ENCODE results near the gene TMEM271.

Gene TMEM271

DNA sequence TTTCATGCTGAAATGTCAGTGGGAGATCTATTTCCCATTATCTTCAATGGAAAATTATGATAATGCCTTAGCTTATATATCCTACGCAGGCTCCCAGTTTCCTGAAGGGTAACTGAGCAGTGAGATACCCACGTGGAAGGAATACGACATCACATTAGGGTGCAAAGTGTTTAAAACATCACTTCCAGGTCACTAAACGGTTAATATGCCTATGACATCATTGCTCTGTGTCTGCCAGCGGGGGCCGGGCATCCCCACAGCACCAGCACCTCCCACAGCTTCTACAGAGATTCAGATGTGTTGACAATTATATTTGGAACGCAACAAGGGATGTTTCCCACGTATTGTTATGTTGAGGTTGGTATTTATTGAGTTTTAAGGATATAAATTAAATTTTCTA lies 27.1 kb downstream of the TMEM271 start:
- TF ChIP-seq, protein P1, sequence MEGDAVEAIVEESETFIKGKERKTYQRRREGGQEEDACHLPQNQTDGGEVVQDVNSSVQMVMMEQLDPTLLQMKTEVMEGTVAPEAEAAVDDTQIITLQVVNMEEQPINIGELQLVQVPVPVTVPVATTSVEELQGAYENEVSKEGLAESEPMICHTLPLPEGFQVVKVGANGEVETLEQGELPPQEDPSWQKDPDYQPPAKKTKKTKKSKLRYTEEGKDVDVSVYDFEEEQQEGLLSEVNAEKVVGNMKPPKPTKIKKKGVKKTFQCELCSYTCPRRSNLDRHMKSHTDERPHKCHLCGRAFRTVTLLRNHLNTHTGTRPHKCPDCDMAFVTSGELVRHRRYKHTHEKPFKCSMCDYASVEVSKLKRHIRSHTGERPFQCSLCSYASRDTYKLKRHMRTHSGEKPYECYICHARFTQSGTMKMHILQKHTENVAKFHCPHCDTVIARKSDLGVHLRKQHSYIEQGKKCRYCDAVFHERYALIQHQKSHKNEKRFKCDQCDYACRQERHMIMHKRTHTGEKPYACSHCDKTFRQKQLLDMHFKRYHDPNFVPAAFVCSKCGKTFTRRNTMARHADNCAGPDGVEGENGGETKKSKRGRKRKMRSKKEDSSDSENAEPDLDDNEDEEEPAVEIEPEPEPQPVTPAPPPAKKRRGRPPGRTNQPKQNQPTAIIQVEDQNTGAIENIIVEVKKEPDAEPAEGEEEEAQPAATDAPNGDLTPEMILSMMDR (IDR thresholded peaks at IDR 0.05; ENCODE audit: borderline replicate concordance, control extremely low read depth, extremely low read depth, insufficient read depth, missing control alignments): no peak
- in situ Hi-C loops (cut with MboI; ENCODE audit: low sequenced_read_pairs, unreplicated experiment): no loop called here
- no peak for DNase-seq (ENCODE audit: low spot score)

DNA sequence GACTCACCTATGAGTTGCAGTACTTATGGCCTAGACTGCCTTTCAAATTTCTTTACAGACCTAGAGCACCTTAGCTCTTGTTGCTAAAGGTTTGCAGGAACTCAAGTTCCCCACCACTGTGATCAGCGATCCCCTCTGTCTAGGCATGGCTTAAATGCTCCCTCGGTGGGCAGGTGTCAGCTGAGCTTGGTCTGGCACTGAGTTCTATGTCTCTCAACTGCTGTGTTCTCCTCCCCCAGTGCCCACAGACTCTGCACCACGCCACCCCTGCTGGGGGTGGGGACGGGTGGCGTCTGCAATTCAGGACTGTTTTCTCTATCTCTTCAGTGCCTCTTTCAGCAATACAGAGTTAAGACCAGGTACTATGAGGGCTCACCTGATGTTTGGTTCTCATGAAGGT lies 30.5 kb downstream of the TMEM271 start:
- in situ Hi-C loops (cut with MboI; ENCODE audit: low sequenced_read_pairs, unreplicated experiment): no loop called here
- TF ChIP-seq, protein P1 (IDR thresholded peaks at IDR 0.05; ENCODE audit: borderline replicate concordance, control extremely low read depth, extremely low read depth, insufficient read depth, missing control alignments): no peak

GRCh38 chr4:544386-545105 lies 31.5 kb downstream of the TMEM271 start:
- TF ChIP-seq, protein P1 (IDR thresholded peaks at IDR 0.05; ENCODE audit: borderline replicate concordance, control extremely low read depth, extremely low read depth, insufficient read depth, missing control alignments): no peak
- in situ Hi-C loops (cut with MboI; ENCODE audit: low sequenced_read_pairs, unreplicated experiment): no loop called here
- no peak for DNase-seq (ENCODE audit: low spot score)

More for the DNA sequence above, 30.5 kb downstream of the TMEM271 start:
- no peak for DNase-seq (ENCODE audit: low spot score)

- no peak for DNase-seq (ENCODE audit: low spot score)
- TF ChIP-seq, protein P1 (IDR thresholded peaks at IDR 0.05; ENCODE audit: borderline replicate concordance, control extremely low read depth, extremely low read depth, insufficient read depth, missing control alignments): no peak
- in situ Hi-C loops (cut with MboI; ENCODE audit: low sequenced_read_pairs, unreplicated experiment): no loop called here
These were observed 34.8 kb downstream of the TMEM271 start for GRCh38 chr4:541271-541670.

- TF ChIP-seq, protein P1 (IDR thresholded peaks at IDR 0.05; ENCODE audit: borderline replicate concordance, control extremely low read depth, extremely low read depth, insufficient read depth, missing control alignments): no peak
- DNase-seq (ENCODE audit: low spot score): no peak
- in situ Hi-C loops (cut with MboI; ENCODE audit: low sequenced_read_pairs, unreplicated experiment): no loop called here
These were observed 37.5 kb downstream of the TMEM271 start for GRCh38 chr4:538542-539142.

DNA sequence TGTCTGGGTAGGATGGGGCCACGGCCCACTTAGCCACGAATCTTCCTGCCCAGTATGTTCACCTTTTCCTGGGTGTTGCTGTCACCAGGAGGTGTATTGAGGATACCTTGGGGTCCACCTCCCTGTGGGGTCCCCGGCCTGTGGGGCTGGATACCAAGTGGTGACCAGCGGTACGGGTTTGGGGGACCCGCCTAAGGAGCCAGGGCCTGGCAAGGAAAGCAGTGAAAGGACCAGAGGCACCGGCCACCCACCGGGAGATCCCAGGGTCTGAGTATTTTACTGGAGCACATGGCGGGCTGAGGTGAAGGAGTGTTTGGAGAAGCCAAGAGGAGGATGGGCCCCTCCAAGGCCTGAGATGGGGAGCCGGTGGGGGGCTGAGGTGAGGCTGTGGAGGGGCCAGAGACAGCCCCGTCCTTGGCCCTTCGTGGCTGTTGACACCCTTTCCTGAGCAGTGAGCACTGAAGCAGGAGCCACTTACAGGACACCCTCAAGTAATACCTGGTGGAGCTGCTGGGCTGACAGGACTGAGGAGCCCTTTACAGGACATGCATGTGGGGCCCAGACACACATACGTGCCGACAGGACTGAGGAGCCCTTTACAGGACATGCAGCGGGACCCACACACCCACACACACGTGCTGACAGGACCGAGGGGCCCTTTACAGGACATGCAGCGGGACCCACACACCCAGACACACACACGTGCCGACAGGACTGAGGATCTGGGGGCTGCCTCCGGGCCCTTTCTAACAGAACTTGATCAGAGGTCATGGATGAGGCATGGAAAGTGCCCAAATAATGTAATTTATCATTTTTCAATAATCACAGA lies 38.4 kb downstream of the TMEM271 start:
- TF ChIP-seq, protein P1 (IDR thresholded peaks at IDR 0.05; ENCODE audit: borderline replicate concordance, control extremely low read depth, extremely low read depth, insufficient read depth, missing control alignments): no peak
- in situ Hi-C loops (cut with MboI; ENCODE audit: low sequenced_read_pairs, unreplicated experiment): no loop called here
- no peak for DNase-seq (ENCODE audit: low spot score)
